GM18520 (cell line): ENCODE results near the gene LOXHD1.

Experiments
- ATAC-seq: cut with Tn5 transposase; IDR thresholded peaks from one replicate; pipeline ENCODE4 v1.9.1; 2021; ENCODE audit not compliant: unreplicated experiment

Gene LOXHD1

DNA sequence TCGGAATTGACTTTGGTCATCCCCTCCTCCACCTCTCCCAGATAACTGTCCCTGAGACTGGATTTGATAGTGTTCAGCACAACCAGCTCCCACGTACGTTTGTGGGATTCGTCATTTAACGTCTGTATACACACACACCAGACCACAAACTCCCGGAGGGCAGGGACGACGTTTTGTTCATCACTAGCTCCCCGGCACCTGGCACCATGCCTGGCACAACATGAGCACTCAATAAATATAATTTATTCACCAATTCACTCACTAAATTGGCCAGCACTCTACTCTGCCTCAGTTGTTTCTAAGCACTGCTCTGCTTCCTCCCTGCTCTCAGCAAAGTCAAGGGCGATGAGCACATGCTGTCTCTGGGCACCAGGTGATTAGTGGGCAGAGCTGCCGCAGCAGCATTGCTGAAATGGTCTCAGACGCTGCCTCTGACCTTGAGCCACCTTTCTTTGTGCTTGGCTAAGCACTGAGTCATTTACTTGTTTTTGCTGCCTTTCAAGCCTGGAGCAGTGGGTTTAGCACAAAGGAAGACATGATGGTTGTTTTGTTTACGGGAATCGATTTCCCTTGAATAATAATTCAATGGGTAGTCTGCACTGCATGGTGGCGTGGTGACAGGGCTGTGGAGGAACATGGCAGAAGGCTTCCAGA, 19.3 kb upstream of the LOXHD1 start:
- peak; percentile 51 for ATAC-seq

DNA sequence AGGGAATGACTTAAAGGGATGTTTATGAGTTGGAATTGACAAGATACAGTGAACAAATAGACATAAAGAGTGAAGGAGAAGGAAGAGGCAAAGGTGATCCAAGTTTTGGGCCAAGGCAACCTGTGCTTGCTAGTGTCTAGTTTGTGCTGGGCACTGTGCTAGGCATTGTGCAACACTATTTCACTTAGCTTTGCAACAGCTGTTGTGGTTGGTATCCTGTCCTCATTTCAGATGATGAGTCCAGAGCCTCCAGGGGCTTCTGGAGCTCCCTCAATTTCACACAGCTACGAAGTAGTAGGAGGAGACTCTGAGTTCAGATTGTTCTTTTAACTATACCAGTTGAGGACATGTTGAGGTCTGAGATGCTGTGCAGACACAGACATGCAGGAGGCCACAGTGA, 18.1 kb upstream of the LOXHD1 start:
- no peak for ATAC-seq

DNA sequence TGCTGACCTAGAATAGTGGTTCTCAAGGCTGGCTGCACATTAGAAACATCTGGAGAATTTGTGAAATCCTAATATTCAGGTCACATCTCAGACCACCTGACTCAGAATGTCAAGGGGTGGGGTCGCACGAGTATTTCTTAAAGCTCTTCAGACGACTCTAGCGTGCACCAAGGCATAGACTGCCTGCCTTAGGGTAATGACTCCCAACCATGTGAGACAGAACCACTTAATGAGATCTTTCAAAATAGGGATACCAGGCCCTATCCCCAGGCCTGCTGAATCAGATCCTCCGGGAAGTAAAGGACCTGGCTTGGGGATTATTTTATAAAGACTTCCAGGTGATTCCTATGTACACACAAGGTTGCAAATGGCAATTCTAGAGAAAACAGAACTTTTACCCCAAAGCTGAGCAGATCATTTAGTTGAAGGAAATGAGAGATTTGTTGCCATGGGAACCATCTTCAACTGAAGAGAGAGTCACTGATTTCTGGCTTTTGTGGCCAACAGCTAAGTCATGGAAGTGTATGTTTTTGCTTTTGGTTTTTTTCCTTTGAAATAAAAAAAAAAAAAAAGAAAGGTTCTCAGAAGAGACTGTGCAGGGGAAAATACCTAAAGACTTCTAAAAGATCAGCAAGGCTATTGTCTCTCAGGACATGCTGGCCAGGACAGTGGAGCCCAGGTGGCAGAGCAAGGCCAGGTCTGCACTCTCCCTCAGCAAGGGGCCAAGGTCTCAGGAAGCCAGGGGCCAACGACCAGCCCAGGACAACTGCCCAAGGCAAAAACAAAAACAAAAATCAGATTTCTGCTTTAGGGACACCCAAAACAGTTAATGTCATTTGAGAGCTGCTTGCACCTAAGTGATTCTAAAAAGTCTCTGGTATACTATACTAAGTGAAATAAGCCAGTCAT, 15.3 kb upstream of the LOXHD1 start:
- no peak for ATAC-seq

DNA sequence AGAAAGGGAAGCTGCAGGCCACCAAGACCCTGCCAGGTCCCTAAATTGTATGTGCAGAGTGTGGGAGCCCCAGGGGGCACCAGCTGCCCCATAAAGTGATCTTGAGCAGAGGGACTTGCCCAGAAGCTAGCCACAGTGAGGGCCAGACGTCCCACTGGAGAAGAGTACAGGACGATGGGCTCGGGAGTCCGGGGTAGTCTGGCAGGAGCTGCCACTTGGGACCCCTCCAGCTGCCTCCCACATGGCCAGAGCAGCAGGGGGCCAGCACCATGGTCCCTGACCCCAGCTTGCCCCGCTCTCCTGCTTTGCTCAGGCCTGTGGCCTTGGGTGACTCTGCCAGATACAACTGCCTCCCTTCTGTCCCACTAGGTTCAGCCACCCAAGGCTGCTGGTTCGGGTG, 11.7 kb upstream of the LOXHD1 start:
- ATAC-seq = no peak

DNA sequence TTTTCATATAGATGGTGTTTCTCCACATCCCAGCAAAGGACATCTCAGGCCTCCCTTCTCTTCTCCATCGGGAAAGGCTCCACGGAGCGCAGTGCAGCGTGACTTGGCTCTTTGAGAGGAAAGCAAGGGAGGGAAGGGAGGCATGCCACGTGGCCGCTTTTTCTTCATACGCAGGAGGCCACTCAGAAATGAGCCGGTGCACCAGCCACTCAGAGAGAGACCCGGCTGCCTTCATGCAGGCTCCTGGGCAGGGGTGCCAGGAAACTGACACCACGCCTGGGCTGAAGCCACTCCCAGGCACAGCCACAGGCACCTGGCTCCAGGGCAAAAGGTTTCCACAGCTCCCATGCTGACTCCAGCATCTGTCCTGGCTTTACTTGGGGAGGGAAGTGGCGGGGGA, 11.1 kb upstream of the LOXHD1 start:
- ATAC-seq = no peak

DNA sequence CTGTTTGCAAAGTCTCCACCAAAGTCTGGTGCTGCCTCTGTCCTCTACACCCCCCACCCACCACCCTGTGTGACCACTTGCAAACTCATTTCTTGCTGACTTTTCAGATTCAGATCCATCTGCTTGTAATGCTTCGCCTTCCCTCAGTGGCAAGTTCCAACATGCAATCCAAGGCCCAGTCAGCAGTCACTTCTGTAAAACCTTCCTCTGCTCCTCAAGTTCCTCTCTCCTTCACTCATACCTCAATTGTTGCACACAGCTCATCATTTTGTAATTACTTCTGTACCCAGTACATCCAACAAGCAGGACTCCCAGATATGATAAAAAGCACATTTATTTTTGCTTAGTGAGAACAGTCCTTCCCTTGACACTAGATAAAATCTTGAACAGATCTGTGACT, 6.5 kb upstream of the LOXHD1 start:
- ATAC-seq = no peak

DNA sequence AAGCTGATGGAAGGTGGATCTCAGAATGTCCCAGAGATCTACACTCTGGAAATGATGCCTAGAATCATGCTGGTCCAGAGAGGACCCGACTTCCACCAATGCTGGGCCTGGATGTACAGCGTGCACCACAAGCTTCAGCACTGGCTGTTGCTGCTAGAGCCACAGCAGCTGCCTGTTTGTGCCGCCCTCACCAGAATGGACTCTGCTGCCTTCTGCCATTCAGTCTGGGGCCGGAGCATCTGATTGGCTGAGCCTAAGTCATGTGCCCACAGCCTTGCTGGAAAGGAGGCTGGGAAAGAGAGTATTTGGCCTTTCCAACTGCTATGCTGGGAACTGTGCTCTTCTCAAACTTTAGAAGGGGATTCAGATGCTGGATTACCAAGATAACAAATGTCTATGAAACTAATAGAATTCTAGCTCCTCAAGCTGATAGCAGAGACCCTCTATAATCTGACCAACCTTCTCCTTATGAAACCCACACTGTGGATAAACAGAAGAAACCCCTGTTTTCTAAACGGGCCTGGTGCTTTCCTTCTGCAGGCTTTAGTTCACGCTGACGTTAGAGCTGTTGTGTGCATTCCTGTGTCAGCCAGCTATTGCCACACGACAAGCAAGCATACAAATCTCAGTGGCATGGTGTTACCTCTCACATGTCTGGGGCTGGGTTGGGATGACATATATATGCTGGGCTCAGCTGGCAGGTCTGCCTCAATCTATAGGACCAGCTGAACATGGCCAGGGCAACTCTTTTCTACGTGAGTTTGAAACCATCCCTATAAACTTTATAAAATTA, 4.1 kb upstream of the LOXHD1 start:
- no peak for ATAC-seq

DNA sequence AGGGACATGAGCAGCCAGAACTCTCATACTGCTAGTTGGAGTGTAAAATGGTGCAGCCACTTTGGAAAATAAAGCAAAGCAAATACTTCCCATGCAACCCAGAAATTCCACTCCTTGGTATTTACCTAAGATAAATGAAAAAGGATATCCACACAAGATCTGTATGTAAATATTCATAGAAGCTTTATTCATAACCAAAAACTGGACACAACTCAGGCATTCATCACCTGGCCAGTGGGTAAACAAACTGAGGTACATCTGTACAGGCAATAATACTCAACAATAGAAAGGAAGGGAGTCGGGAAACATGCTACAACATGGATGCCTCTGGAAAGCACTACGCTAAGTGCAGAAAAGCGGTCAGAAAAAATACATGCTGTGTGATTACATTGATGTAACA, 2.5 kb upstream of the LOXHD1 start:
- no peak for ATAC-seq

DNA sequence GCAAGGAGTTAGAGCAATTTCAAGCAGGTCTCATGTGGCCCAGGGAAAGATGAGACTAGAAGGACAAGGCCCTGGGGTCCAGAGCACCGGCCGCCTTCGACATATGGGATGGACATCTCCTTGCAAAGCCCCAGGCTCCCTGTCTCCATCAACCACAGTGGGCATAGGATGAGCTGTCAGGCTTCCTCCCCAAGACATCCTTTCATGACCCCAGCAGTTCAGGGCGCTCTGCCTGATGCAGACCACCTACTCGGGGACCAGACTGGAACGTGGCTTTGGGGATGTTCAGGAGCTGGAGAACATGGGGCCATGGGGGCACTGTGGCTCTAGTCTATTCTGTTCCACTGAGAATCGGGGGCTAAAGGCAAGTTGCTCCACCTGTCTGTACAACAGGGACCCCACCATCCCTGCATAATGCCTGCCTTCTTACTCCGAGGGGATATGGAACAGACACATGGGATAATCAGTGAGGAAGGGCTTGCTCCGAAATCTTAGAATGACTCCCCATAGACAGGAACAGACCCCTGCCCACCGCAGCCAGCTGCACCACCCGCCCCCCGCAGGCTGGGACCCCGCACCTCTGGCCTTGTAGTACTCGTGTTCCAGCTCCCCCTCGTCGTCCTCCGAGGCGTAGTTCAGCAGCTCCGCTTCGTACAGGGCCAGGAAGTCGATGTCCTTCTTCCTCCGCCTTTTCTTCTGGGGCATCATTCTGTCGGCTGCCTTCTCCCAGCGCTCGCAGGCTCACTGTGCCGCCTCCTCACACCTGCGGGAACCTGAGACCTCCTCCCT, 500 bp downstream of the LOXHD1 start:
- ATAC-seq = no peak

DNA sequence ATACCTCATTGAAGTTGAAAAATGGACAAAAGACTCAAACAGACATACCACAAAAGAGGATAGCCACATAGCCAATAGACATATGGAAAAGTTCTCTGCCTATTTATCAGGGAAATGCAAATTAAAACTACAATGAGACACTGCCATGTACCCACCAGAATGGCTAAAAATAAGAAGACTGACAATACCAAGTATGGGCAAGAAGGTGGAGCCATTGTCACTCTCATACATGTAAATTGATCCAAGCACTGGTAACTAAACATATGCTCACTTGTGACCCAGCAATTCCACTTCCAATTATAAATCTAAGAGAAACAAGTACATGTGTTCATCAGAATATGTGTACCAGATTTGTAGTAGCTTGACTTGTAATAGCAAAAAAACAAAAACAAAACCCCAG, 4.6 kb downstream of the LOXHD1 start:
- ATAC-seq = no peak

DNA sequence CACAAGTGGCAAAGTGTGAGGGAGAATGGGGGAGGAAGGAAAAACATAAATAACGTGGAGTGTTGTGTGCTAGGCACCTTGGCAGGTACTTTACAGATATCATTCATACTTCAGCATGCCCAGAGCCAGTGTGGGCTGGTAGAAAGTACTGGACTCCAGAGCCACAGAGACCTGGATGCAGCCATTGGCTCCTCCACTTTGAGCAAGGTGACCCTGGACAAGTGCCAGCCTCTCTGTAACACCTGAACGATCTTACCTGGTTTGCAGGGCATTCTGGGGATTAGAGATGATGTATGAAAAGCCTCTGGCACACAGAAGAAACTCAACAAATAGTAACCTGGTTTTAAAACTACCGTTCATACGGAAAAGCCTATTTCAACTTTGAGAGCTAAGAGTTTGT, 6.3 kb downstream of the LOXHD1 start:
- no peak for ATAC-seq

DNA sequence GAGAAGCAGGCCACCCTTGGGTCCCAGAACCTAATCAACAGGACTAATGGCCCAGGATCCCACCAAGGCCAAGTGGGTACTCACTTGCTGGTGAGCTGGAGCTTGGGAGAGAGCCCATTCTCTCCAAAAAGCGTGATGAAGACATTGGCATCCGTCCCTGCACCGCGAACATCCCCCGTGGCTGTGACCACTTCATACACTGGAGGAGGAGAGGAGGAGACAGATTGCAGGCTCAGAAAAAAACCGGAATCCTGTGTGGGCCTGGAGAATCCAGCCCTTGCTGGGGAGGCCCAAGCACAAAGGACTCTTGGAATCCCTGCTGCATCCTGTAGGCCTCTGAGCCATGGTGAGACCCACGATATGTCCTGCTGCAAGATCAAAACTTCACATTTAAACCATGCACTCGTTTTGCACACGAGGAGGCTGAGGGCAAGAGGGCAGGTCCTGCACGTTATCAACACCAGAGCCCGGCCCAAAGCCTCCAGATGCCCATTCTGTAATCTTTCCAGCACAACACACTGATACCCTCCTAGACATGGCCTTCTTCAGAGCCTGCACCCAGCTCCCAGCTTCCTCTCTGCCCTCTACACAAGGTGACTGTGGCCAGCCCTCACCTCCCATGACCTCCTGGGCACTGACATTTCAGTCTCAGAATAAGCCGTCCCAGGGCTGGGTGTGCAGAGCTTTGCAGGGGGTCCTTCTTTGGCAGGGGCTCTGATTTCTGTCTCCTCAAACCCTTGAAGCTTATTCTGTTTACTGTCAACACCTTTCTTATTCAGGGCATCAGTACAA, 7.8 kb downstream of the LOXHD1 start:
- no peak for ATAC-seq

DNA sequence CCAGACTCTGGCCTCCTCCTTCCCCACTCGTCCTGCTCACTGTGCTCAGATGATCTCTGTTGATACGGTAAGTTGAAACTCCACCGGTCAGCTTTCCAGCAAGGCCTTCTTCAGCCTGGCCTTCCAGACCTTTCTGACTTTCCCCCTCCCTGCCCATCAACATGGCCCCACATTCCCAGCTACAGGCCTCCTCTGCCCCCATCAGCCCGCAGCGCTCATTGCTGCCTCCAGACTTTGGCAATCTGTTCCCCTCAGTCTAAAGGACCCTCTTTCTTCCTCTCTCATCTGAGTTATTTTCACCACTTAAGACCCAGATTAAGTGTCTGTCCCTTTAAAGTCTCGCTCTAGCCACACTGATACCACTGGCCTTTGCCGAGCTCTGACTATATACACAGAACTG, 10.6 kb downstream of the LOXHD1 start:
- ATAC-seq = no peak

DNA sequence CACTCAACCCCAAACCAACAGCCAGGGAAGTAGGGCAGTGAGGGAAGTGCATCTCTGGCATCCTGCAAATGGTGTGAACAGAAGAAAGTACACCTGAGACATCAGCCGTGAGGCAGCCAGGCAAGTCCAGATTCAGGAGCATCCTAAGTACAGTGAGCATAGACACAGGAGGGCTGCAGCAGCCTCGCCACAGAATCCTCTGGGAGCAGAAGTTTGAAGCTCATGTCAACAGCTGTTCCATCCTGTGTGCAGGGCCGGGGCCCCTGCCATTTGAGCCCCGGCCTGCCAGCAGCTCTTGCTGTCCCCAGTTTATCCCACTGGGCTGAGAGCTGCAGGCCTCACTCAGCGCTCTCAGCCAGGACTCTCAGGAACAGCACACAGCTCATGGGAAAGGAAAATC, 14.5 kb downstream of the LOXHD1 start:
- no peak for ATAC-seq

DNA sequence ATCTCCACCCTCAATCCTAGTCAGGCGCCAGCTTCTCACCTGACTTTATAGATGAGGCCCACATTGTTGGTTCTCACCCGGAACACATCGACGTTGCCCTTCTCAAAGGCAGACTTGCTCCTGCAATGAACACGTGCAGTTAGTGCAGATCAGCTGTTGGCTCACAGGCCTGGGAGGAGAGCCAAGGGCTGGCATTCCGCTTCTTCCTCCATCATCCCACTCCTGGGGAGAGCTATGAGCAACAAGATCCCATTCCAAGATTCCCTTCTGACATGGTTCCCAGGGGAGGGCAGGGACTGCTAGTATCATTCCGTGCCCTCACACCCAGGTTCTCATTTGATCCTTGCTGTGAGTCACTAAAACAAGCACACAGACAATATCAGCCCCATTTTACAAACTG, 15.1 kb downstream of the LOXHD1 start:
- ATAC-seq = no peak

DNA sequence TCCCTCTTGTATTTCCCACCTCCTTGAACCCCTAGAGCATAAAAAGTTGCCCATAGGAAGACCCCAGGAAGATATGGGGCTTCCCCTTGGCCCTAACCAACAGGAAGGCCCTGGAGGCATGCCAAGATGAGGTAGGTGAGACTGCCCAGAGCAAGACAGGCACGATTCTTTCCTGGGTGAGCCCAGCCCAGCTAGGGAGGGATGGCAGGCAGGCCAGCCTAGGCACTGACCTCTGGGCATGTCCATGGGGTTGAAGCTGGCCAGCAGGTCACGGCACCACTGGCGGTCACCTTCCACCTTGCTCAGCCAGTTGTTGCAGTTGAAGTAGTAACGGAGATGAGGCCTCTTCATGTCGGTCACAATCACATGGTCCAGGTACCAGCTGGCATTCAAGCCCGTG, 17.6 kb downstream of the LOXHD1 start:
- no peak for ATAC-seq

DNA sequence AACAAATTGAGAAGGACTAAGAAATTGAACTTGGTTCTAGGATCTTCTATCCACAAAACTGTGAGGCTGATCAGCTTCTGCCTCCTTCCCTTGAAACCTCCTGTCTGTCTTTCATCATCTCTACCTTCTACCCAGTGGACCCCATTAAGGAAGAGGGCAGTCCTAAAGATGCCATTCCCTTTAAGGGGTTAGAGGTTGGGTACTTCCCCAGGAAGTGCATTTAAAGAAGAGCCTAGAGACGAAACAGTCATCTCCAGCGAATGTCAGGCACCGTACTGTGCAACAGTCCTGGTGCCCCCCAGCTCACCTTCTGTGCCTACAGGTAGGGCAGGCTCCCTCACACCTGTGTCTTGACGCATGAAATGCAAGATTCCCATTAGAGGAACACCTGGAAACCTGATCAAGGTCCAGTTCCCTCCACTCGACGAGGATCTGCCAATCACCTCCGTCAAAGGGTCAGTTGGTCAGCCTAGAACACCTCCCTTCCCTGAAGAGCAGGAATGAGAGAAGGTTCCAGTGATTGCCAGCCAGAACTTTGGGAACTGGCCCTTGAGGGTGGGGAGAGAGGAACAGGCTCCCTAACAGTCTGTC, 20.9 kb downstream of the LOXHD1 start:
- no peak for ATAC-seq

DNA sequence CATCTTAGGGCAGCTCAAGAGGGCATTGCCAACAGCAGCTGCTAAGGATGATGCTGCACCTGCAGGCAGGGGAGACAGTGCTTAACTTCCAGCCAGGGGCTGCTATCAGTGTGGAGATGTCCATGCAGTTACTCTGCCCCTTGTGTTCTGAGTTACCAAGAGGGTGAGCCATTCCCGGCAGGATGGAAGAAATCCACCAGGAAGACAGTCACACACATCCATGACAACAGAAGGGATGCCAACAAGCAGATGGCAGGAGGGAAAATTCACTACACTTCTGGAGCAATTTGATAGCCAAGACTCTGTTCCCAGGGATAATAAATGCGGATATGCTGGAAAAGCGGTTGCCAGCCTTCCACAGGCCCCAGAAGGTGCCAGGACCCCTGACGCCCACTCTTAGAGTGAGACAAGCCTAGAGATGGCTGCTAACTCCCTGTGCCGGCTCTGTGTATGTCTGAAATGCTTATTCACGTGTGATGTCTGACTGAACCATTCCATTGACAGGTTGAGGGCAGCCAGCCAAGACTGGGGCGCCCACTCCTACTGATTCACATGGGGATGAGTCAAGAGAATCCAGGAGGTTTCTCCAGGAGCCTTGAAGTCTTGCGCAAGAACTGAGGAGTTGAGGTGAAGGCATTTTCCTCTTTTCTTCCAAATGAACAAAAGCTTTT, 24.5 kb downstream of the LOXHD1 start:
- no peak for ATAC-seq

DNA sequence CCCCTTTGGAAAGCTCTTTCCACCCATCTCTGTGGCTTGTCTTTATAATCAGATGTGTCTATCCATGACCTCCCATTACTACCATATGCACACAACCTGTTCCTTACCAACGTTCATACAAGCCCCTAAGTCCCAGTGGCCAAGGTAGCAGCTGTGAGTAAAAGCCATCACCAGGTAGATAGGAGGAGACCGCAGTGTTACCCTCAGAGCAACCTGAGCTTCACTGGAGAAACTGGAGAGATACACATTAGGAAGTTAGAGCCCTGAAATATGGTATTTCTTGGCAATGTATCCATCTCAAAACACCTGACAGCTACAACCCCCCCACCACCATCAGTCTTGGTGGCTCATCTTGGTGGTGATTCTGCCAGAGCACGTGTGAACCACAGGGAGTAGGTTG, 26.0 kb downstream of the LOXHD1 start:
- no peak for ATAC-seq
